DMS153 treated with DMSO at 0.1 percent for 48 hours (cell line): ENCODE measurements around the gene ELL.

ENCODE experiments used
- DNase-seq: peaks from one replicate; lab custom pipeline; 2025; ENCODE audit not compliant: unreplicated experiment; lab: John Stamatoyannopoulos, UW

Gene ELL

DNA sequence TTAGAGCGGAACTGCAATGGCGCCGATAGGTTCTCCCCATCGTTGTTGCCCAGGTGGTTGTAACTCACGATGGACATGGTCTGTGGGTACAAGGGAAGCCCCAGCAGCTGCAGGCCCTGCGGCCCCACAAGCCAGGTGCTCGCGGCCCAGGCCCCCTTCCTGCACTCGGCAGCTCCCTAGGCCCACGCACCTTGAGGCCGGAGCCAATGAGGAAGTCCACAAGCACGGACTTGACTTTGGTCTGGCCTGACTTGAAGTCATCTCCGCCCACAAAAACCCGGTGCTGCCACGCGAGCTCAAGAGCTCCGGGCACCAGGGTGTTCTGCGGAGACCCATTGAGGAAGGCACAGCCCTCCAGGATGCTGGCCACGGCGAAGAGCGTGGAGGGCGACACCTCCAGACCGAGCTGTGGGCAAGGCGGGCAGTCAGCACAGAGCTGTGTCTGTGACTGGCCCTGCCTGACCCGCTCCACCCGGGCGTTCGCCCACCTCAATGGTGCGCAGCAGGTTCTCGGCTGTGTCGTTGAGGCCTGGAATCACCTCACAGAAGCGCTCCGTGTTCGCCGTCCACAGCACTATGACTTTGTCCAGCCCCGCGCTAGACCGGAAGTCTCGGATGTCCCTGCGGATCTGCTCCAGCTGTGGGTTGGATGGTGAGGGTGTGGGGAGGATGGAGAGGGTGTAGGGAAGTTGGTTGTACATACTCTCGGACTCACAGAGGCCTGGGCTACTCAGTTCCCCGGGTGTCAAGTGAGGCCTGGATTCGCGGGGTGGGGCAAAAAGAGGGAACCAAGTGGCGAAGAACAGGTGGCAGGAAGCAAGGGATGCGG, 85.8 kb downstream of the ELL start:
- no peak for DNase-seq

- DNase-seq: no peak
Measured at GRCh38 chr19:18435178-18435841, 86.6 kb downstream of the ELL start.

DNA sequence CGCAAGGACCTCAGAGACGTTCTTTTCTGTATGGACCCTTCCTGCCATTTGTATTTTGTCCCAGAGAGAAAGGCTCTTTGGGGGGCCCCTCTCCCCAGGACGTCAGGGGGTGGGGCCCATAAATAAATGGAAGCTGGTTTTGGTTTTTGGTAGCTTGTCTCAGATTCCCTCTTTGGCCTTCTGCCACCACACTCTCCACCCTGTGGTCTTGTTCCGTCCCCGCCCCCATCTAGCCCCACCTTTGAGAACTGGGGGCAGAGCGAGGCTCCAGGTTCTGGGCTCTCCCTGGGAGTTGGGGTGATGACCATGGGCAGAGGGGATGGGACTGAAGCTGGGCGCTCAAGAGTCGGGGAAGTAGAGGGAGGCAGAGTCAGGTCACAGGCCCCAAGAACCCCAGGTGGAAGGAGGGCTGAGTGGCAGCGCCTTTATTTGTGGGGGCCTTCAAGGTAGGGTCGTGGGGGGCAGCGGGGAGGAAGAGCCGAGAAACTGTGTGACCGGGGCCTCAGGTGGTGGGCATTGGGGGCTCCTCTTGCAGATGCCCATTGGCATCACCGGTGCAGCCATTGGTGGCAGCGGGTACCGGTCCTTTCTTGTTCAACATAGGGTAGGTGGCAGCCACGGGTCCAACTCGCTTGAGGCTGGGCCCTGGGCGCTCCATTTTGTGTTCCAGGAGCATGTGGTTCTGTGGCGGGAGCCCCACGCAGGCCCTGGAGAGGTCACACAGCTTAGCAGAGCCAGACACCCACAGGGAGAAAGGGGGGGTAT, 87.3 kb downstream of the ELL start:
- DNase-seq: no peak

- no peak for DNase-seq
Measured at GRCh38 chr19:18433735-18434398, 88.0 kb downstream of the ELL start.

GRCh38 chr19:18433015-18433691, 88.7 kb downstream of the ELL start:
- DNase-seq: no peak

- no peak for DNase-seq
Measured at GRCh38 chr19:18432275-18433014, 89.4 kb downstream of the ELL start.

GRCh38 chr19:18431351-18432197, 90.3 kb downstream of the ELL start:
- no peak for DNase-seq

DNA sequence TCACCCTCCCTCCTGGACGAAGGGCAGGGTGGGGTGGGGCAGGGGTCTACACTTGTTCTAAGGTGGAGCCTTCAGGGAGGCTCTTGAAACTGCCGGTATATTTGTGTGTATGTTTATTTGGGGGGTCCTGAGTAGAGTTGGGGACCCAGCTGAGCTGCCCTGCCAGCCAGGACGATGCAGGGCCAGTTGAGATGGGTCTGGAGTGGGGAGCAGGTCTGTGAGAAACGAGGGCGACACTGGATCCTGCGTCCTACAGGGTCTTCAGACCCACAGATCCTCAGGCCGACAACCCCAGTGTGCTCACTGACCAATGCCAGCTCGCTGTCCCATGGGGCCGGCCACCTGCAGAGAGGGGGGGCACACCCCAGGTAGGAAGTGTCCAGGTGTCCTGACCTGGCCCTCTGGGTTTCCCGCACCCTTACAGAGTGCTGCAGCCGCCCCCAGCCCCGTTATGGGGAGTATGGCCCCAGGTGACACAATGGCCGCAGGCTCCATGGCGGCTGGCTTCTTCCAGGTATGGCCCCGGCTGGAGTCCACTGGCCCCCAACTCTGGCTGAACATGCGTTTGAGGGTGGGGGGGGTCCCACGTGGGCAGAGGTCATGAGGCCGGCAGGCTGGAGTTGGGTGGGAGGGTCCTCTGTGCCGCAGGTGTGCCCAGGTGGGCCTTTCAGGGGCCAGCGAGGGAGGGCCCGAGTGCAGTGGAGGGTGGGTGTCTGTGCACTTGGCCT, 91.3 kb downstream of the ELL start:
- DNase-seq: no peak

DNA sequence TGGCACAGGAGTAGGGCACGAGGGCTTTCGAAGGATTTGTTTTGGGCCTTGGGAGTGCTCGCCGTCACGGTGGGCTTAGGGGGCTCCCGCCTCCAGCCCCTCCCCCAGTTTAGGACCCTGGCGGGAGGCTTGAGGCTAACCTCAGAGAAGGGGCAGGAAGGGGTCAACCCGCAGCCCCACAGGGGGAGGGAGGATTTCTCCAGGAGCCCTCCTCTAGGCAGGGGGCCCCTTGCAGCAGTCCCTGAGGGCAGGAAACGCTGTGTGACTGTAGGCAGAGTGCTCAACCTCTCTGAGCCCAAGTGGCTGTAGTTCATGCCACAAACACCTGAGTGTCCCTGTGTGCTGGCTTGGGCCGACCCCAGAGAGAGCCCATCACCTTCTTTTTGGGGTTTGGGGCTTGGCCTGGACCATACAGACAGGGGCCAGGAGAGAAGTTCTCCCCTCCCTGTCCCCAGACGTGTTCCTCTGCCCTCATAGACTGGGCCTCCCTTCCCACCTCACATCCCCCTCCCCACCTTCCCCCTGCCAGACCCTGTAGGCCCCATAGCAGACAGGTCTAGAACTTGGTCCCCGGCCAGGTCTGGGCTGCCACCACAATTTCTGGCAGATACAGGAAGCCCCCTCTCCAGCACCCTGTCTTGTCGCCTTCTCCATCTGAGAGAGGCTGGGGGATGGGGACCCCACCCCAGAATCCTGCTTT, 92.0 kb downstream of the ELL start:
- no peak for DNase-seq

DNA sequence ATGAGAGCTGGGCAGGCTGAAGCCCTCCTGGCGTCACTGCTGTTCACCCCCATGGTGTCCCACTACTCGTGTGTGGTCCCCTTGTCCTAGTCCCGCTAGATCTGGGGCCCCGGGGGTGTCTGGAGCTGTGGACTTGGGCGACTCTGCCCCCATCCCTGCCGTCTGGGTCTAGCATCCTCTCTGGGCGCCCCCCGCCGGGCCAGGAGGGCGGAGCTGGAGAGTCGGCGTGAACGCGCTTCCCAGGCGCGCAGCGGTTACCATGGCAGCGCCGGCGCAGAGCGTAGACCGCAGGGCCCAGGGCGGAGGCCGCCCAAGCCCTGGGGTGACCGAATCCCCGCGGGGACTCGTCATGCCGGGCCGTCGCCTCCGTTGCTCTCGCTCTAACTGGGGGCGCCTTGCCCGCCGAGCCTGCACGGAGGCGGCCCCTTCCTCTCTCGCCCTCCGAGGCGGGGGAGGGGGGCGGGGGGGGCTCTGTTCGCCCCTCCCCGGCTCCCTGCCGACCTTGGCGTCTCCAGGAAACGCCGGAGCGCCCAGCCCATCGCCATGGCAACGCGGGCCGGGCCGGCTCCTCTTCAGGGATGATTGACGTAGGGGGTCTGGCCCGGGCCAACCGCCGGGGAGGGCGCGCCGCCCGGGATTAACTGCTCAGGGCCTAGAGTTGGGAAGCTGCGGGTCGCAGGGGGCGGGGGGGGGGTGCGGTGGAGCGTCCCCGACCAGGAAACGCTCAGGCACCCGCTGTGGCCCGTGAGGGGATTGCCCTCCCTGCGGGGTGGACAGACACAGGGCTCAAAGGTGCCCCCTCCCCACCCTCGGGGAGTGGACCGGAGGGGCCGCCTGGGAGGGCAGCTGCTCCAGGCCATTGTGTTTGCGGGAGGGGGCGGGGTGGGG, 92.8 kb downstream of the ELL start:
- peak; percentile 80 for DNase-seq

DNA sequence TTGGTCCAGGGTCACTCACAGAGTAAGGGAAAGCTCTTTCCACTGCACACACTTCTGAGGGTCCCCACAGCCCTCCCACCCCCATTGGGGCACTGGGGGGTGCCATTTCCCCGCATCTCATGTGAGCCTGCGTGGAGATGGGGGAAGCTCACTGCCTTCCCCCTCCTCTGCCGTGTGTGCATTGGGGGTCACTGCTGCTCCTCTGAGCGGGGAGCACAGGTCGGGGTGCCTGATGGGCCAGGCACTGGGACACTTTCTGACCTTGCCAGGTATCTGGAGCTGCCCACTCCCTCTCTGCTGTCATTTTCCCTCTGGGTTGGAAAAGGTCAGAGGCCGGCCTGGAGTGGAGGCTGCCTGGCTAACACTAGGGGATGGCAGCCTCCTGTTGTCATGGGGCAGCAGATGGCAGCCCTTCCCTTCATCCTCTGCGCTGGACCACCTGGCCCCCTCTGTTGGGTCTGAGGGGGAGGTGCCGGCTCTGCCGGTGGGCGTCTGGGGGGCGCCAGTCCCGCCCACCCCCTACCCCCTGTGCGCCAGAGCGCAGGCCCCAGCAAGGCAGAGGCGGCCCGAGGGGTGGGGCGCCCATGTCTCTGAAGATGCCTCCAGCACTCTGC, 93.6 kb downstream of the ELL start:
- no peak for DNase-seq

- no peak for DNase-seq
Measured at GRCh38 chr19:18427743-18428113, 94.1 kb downstream of the ELL start.

GRCh38 chr19:18427080-18427742, 94.7 kb downstream of the ELL start:
- DNase-seq: no peak

GRCh38 chr19:18426416-18426767, 95.5 kb downstream of the ELL start:
- no peak for DNase-seq

DNA sequence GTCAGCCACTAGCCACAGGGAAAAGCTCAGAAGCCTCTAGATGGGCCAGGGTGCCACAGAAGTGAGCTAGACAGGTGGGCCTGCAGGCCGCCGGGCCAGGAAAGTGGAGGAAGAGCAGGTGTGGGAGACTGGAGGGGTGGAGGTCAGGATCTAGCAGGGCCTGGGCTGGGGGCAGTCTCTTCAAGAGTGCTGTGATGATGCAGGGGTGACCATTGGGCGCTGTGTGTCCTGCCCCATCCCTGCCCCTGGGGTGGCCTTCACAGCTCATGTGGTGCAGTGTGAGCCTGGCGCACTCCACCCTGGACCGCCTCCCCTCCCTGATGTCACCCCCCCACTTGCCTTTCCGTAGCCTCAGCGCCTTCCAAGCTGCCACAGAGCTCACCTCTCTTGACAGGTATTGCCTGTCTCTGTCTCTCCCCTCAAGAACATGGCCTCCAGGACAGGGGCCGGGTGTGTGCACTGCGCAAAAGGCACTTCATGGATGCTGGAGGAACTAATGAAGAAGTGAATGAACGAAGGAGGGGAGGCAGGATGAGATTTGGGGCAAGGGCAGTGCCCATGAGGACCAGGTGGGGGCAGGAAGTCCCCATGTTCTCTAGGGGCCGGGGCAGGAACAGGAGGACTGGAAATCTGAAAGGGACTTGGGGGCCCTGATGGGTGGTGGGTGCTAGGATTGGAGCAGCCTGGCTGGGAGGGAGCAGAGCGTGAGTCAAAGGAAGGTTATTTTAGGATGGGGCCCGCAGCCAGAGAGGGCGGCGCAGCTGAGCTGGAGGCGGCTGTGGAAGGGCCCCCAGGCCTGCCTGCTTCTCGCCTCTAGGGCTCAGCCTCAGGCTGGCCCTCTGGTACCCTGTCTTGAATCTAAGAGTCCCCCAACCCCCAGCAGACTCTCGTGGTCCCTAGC, 96.1 kb downstream of the ELL start:
- no peak for DNase-seq
